ENCODE results near the gene IQCH.

DNA sequence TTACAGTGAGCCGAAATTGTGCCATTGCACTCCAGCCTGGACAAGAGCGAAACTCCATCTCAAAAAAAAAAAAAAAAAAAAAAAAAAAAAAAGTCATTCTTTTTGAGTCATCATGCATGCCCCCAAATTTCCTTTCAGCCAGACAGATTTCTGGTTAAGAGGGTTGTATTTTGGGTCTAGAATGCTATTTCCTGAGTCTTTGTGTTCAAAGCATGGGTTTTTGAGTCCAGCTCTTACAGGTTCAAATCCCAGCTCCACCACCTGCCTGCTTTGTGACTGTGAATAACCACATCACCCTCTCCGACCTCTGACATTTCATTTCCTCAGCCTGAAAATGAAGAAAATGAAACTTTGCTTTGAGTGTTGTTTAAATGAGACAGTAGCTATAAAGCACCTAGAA is 257.0 kb downstream of the IQCH start:
- no peak for TF ChIP-seq POLR2A (IDR thresholded peaks at IDR 0.05)
- TF ChIP-seq, protein P1, sequence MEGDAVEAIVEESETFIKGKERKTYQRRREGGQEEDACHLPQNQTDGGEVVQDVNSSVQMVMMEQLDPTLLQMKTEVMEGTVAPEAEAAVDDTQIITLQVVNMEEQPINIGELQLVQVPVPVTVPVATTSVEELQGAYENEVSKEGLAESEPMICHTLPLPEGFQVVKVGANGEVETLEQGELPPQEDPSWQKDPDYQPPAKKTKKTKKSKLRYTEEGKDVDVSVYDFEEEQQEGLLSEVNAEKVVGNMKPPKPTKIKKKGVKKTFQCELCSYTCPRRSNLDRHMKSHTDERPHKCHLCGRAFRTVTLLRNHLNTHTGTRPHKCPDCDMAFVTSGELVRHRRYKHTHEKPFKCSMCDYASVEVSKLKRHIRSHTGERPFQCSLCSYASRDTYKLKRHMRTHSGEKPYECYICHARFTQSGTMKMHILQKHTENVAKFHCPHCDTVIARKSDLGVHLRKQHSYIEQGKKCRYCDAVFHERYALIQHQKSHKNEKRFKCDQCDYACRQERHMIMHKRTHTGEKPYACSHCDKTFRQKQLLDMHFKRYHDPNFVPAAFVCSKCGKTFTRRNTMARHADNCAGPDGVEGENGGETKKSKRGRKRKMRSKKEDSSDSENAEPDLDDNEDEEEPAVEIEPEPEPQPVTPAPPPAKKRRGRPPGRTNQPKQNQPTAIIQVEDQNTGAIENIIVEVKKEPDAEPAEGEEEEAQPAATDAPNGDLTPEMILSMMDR (IDR thresholded peaks at IDR 0.05), result no peak

Measured in tibial nerve (tissue), 3 donors.